Neuronal stem cell (in vitro differentiated cells): ENCODE data around the gene USP53.

Source experiments
- DNase-seq: peaks from one replicate; pipeline ENCODE4 v3.0.0-alpha.2; 2013; ENCODE audit warnings: low spot score
- H2AFZ ChIP-seq: one replicate; pipeline ENCODE4 v1.6.1; 2013; ENCODE audit warnings: mild to moderate bottlenecking, low read length, inconsistent platforms
- H2AK5ac ChIP-seq: 2 replicates; pipeline ENCODE4 v1.6.1; 2013; ENCODE audit warnings: low read depth, mild to moderate bottlenecking, inconsistent platforms, low read length, moderate library complexity, mixed read lengths
- H2BK120ac ChIP-seq: 2 replicates; pipeline ENCODE4 v1.6.1; 2013; ENCODE audit warnings: low read depth, mild to moderate bottlenecking, inconsistent platforms, low read length, moderate library complexity, mixed read lengths
- H2BK12ac ChIP-seq: one replicate; pipeline ENCODE4 v1.6.1; 2013; ENCODE audit warnings: low read length, inconsistent platforms
- H2BK15ac ChIP-seq: 2 replicates; pipeline ENCODE4 v1.6.1; 2013; ENCODE audit warnings: mild to moderate bottlenecking, low read length, inconsistent platforms, mixed read lengths
- H2BK5ac ChIP-seq: one replicate; pipeline ENCODE4 v1.6.1; 2013; ENCODE audit warnings: inconsistent platforms, mild to moderate bottlenecking, low read length, moderate library complexity
- H3K14ac ChIP-seq: one replicate; pipeline ENCODE4 v1.6.1; 2013; ENCODE audit warnings: low read length, inconsistent platforms
- H3K18ac ChIP-seq: 2 replicates; pipeline ENCODE4 v1.6.1; 2013; ENCODE audit warnings: low read length, inconsistent platforms
- H3K23ac ChIP-seq: 2 replicates; pipeline ENCODE4 v1.6.1; 2013; ENCODE audit warnings: low read depth, mild to moderate bottlenecking, mixed read lengths, low read length, inconsistent platforms; ENCODE audit not compliant: poor library complexity
- H3K27ac ChIP-seq: replicated peaks from 3 replicates; pipeline ENCODE4 v1.5.1; 2013; ENCODE audit warnings: low read length, inconsistent platforms
- H3K27me3 ChIP-seq, 3 experiments: 2 replicates each; pipeline ENCODE4 v1.6.1; 2013; ENCODE audit warnings: low read length in 3 of 3, mild to moderate bottlenecking in 2 of 3, inconsistent platforms in 1 of 3, low read depth in 1 of 3, mixed read lengths in 1 of 3, moderate library complexity in 1 of 3; ENCODE audit not compliant: control insufficient read depth in 3 of 3, insufficient read depth in 3 of 3
- H3K36me3 ChIP-seq, 2 donors: replicated peaks in 1 of 2; 2 replicates each; pipeline ENCODE4 v1.6.1; 2013; ENCODE audit warnings: low read length in 2 of 2; ENCODE audit not compliant: control insufficient read depth in 2 of 2, insufficient read depth in 2 of 2
- H3K4ac ChIP-seq: 2 replicates; pipeline ENCODE4 v1.6.1; 2013; ENCODE audit warnings: inconsistent platforms, mild to moderate bottlenecking, low read length, moderate library complexity
- H3K4me1 ChIP-seq, 2 donors: 1 replicate in 1 of 2; 2 replicates in 1 of 2; pipeline ENCODE4 v1.6.1; 2013; ENCODE audit warnings: low read length in 2 of 2, low read depth in 1 of 2; ENCODE audit not compliant: control insufficient read depth in 2 of 2, insufficient read depth in 1 of 2
- H3K4me2 ChIP-seq: one replicate; pipeline ENCODE4 v1.6.1; 2013; ENCODE audit warnings: mild to moderate bottlenecking, low read length, inconsistent platforms; ENCODE audit not compliant: insufficient read depth, poor library complexity, severe bottlenecking
- H3K4me3 ChIP-seq, 2 donors: 2 replicates each; pipeline ENCODE4 v1.5.1; 2013; ENCODE audit warnings: low read length in 2 of 2, mild to moderate bottlenecking in 2 of 2, inconsistent platforms in 1 of 2, moderate library complexity in 1 of 2
- H3K79me1 ChIP-seq: one replicate; pipeline ENCODE4 v1.6.1; 2013; ENCODE audit warnings: low read depth, mild to moderate bottlenecking, inconsistent platforms, low read length, moderate library complexity
- H3K9ac ChIP-seq: one replicate; pipeline ENCODE4 v1.6.1; 2013; ENCODE audit warnings: mild to moderate bottlenecking, low read depth, low read length, inconsistent platforms; ENCODE audit not compliant: poor library complexity
- H3K9me3 ChIP-seq, 2 donors: replicated peaks in 1 of 2; 2 replicates each; pipeline versions ENCODE3 to v1.6.1; 2013; ENCODE audit warnings: low read length in 2 of 2, mild to moderate bottlenecking in 2 of 2, inconsistent platforms in 1 of 2, low read depth in 1 of 2, mixed read lengths in 1 of 2, moderate library complexity in 1 of 2; ENCODE audit not compliant: control insufficient read depth in 2 of 2, insufficient read depth in 1 of 2
- H4K8ac ChIP-seq: one replicate; pipeline ENCODE4 v1.6.1; 2013; ENCODE audit warnings: low read depth, mild to moderate bottlenecking, inconsistent platforms, low read length, moderate library complexity
- H4K91ac ChIP-seq: one replicate; pipeline ENCODE4 v1.6.1; 2013; ENCODE audit warnings: low read length, low read depth, mild to moderate bottlenecking, inconsistent platforms; ENCODE audit not compliant: poor library complexity
- WGBS, 2 donors: extraction: QIAGEN DNeasy Blood & Tissue Kit; methylation state at CpG; one replicate each; pipeline ENCODE4 v1.1.7; 2013; ENCODE audit warnings: missing lambda C conversion rate in 2 of 2, mixed read lengths in 1 of 2; ENCODE audit not compliant: insufficient read length in 2 of 2, insufficient replicate concordance in 1 of 2; ENCODE audit errors: extremely low coverage in 2 of 2; 5-methylcytosine and 5-hydroxymethylcytosine counted together

The USP53 gene

GRCh38 chr4:119190354-119190753, 22.2 kb upstream of the USP53 start:
- Histone ChIP-seq H2AFZ (no peak overlapping the region), H2AK5ac (no peak overlapping the region), H3K9me3 (no peaks in the 10 kb centered on the region), H3K4me1 (no peaks in the 10 kb centered on the region), H3K36me3 (no peaks in the 10 kb centered on the region), H2BK15ac (no peak overlapping the region), H3K23ac (no peak overlapping the region), H3K4me2 (no peak overlapping the region), H3K9ac (no peak overlapping the region), H3K27me3 (no peaks in the 10 kb centered on the region), H3K4ac (no peak overlapping the region), H3K14ac (no peak overlapping the region), H4K8ac (no peak overlapping the region), H2BK120ac (no peak overlapping the region), H3K79me1 (no peaks in the 10 kb centered on the region), H2BK5ac (no peak overlapping the region), H4K91ac (no peak overlapping the region), H2BK12ac (no peak overlapping the region), H3K4me3 (no peak overlapping the region), H3K27ac (no peak overlapping the region), H3K18ac (no peak overlapping the region)
- no CpG with 5 or more reads among the region's 2 CpGs for WGBS, 2 donors
- no peak for DNase-seq

- Histone ChIP-seq H3K9ac (no peak overlapping the region), H3K4me3 (no peak overlapping the region), H3K4ac (no peak overlapping the region), H3K27ac (no peak overlapping the region), H3K18ac (no peak overlapping the region), H3K4me2 (no peak overlapping the region), H2BK120ac (no peak overlapping the region), H3K23ac (no peak overlapping the region), H3K14ac (no peak overlapping the region), H2AFZ (no peak overlapping the region), H3K36me3 (no peaks in the 10 kb centered on the region), H4K8ac (no peak overlapping the region), H3K9me3 (no peaks in the 10 kb centered on the region), H2BK15ac (no peak overlapping the region), H2BK12ac (no peak overlapping the region), H4K91ac (no peak overlapping the region), H3K27me3 (no peaks in the 10 kb centered on the region), H3K79me1 (no peaks in the 10 kb centered on the region), H3K4me1 (no peaks in the 10 kb centered on the region), H2AK5ac (no peak overlapping the region), H2BK5ac (no peak overlapping the region)
- WGBS, 2 donors: no CpG with 5 or more reads among the region's 3 CpGs
- DNase-seq: no peak
Observed at GRCh38 chr4:119191505-119191904, 21.0 kb upstream of the USP53 start.

- Histone ChIP-seq H3K4me2 (no peak overlapping the region), H3K27me3 (peaks cover 0 to 2% (median 0%) of the 10 kb centered on the region in 3 experiments), H3K36me3 (no peaks in the 10 kb centered on the region), H3K4me3 (no peak overlapping the region), H2BK120ac (no peak overlapping the region), H3K4me1 (no peaks in the 10 kb centered on the region), H2BK5ac (no peak overlapping the region), H2BK12ac (no peak overlapping the region), H3K9me3 (no peaks in the 10 kb centered on the region), H2BK15ac (no peak overlapping the region), H3K23ac (no peak overlapping the region), H2AK5ac (no peak overlapping the region), H3K27ac (no peak overlapping the region), H3K14ac (no peak overlapping the region), H4K91ac (no peak overlapping the region), H3K4ac (no peak overlapping the region), H3K18ac (no peak overlapping the region), H4K8ac (peak overlapping the region; percentile 92), H3K9ac (no peak overlapping the region), H3K79me1 (peaks cover 3% of the 10 kb centered on the region), H2AFZ (peak overlapping the region; percentile 76)
- no peak for DNase-seq
- WGBS, 2 donors: no CpG with 5 or more reads among the region's 11 CpGs
Observed at GRCh38 chr4:119197772-119198212, 14.7 kb upstream of the USP53 start.

- Histone ChIP-seq H2BK5ac (no peak overlapping the region), H4K8ac (no peak overlapping the region), H2AFZ (peak overlapping the region; percentile 56), H2BK120ac (no peak overlapping the region), H4K91ac (no peak overlapping the region), H3K4ac (no peak overlapping the region), H2AK5ac (no peak overlapping the region), H2BK15ac (no peak overlapping the region), H3K4me2 (no peak overlapping the region), H3K4me1 (peaks cover 0 to 16% of the 10 kb centered on the region in 2 donors), H3K36me3 (no peaks in the 10 kb centered on the region), H3K9ac (no peak overlapping the region), H3K9me3 (no peaks in the 10 kb centered on the region), H2BK12ac (no peak overlapping the region), H3K14ac (no peak overlapping the region), H3K27ac (no peak overlapping the region), H3K4me3 (no peak overlapping the region), H3K18ac (no peak overlapping the region), H3K23ac (no peak overlapping the region), H3K79me1 (no peaks in the 10 kb centered on the region), H3K27me3 (no peaks in the 10 kb centered on the region)
- no CpG with 5 or more reads among the region's 4 CpGs for WGBS, 2 donors
- DNase-seq: no peak
Observed at GRCh38 chr4:119204916-119205315, 7.6 kb upstream of the USP53 start.
